ENCODE measurements around the gene JAZF1.

DNA sequence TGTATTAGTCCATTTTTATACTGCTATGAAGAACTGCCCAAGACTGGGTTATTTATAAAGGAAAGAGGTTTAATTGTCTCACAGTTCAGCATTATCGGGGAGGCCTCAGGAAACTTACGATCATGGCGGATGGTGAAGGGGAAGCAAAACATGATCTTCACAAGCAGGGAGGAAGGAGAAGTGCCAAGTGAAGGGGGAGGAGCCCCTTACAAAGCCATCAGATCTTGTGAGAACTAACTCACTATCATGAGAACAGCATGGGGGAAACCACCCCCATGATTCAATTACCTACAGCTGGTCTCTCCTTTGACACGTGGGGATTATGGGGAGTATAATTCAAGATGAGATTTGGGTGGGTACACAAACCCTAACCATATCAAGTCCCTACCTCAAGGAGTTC is 85.4 kb downstream of the JAZF1 start:
- no peak for TF ChIP-seq POLR2A (IDR thresholded peaks at IDR 0.05)
- TF ChIP-seq, protein P1, sequence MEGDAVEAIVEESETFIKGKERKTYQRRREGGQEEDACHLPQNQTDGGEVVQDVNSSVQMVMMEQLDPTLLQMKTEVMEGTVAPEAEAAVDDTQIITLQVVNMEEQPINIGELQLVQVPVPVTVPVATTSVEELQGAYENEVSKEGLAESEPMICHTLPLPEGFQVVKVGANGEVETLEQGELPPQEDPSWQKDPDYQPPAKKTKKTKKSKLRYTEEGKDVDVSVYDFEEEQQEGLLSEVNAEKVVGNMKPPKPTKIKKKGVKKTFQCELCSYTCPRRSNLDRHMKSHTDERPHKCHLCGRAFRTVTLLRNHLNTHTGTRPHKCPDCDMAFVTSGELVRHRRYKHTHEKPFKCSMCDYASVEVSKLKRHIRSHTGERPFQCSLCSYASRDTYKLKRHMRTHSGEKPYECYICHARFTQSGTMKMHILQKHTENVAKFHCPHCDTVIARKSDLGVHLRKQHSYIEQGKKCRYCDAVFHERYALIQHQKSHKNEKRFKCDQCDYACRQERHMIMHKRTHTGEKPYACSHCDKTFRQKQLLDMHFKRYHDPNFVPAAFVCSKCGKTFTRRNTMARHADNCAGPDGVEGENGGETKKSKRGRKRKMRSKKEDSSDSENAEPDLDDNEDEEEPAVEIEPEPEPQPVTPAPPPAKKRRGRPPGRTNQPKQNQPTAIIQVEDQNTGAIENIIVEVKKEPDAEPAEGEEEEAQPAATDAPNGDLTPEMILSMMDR (IDR thresholded peaks at IDR 0.05) = no peak
